Uterus (tissue), 2 donors: Measurements from ENCODE around the gene TUBB4A.

Experiments
- CTCF ChIP-seq, 4 experiments: fragments of 200-600 bp in 2 of 4; fragments of 450-650 bp in 2 of 4; sonication (generic) in 2 of 4; IDR thresholded peaks; one replicate each; pipeline ENCODE4 v1.5.1; 2016 to 2019; ENCODE audit warnings: antibody characterized with exemption in 4 of 4, mild to moderate bottlenecking in 2 of 4, moderate library complexity in 1 of 4
- POLR2A ChIP-seq, 2 donors: fragments of 450-650 bp; IDR thresholded peaks; one replicate each; pipeline ENCODE4 v1.6.1; 2016; ENCODE audit warnings: antibody characterized with exemption in 2 of 2, mild to moderate bottlenecking in 1 of 2, moderate library complexity in 1 of 2

- no peak for TF ChIP-seq POLR2A (IDR thresholded peaks at IDR 0.05)
- TF ChIP-seq CTCF (IDR thresholded peaks at IDR 0.05), result no peak
These were observed 46.2 kb downstream of the TUBB4A start for GRCh38 chr19:6455924-6456323.
